HepG2 (cell line): Measurements from ENCODE around the gene GRK6. TPM values are rescaled to one million over a fixed set of nuclear protein-coding genes. Genes with fewer than 3 reads are reported as not detected.

Source experiments
- ATAC-seq: fragments of 200-7000 bp; cut with Tn5 transposase; 3 replicates; pipeline ENCODE4 v1.9.1; 2020; ENCODE audit warnings: mild to moderate bottlenecking, moderate library complexity
- BruUV-seq: library from RNA; stranded (reverse); fragments of 400-500 nt; replicated peaks from 2 replicates; lab custom pipeline; 2021; lab: Mats Ljungman, UMichigan
- CTCF ChIA-PET: fragments of 300-600 bp; formaldehyde crosslinking; extraction: SDS; loops from one replicate; lab custom pipeline; 2021; ENCODE audit warnings: low total read pairs, inconsistent platforms, low intra/inter-chr PET ratio; lab: Yijun Ruan, JAX
- POLR2A ChIA-PET: fragments of 350-600 bp; sonication (Branson Sonifier 250); formaldehyde crosslinking; loops from one replicate; lab custom pipeline; 2020; ENCODE audit warnings: antibody characterized with exemption, inconsistent platforms; lab: Yijun Ruan, JAX
- DNase-seq: peaks from one replicate; pipeline ENCODE4 v3.0.0-alpha.2; 2015; ENCODE audit warnings: low spot score
- FAIRE-seq: peaks from 3 replicates; lab custom pipeline; 2011; peaks lifted over from hg19 to GRCh38; lab: Jason Lieb, UNC
- H2AFZ ChIP-seq: one replicate; pipeline ENCODE4 v1.6.1; 2011; ENCODE audit warnings: low read length, inconsistent platforms
- H3K27ac ChIP-seq: fragments of 300-600 bp; 3 replicates; pipeline ENCODE4 v1.8.0; 2011; ENCODE audit warnings: mixed run types, mild to moderate bottlenecking, mixed read lengths, low read length, inconsistent platforms; ENCODE audit not compliant: insufficient read depth; ENCODE audit errors: extremely low read length
- H3K27me3 ChIP-seq, 2 experiments: fragments of 200-600 bp in 1 of 2; 2 replicates in 1 of 2; 3 replicates in 1 of 2; pipeline versions ENCODE4 v1.6.0 to v1.8.0; 2011; ENCODE audit warnings: low read length in 2 of 2, mild to moderate bottlenecking in 2 of 2, moderate library complexity in 2 of 2, inconsistent platforms in 1 of 2; ENCODE audit not compliant: insufficient read depth in 2 of 2, control insufficient read depth in 1 of 2
- H3K36me3 ChIP-seq, 2 experiments: fragments of 200-600 bp in 1 of 2; replicated peaks in 1 of 2; 2 replicates in 1 of 2; 3 replicates in 1 of 2; pipeline versions ENCODE4 v1.5.1 to v1.8.0; 2011; ENCODE audit warnings: low read length in 2 of 2, inconsistent platforms in 1 of 2; ENCODE audit not compliant: insufficient read depth in 2 of 2, control insufficient read depth in 1 of 2
- H3K4me1 ChIP-seq: 2 replicates; pipeline ENCODE4 v1.5.1; 2012; ENCODE audit warnings: low read length, inconsistent platforms; ENCODE audit not compliant: insufficient read depth
- H3K4me2 ChIP-seq: 2 replicates; pipeline ENCODE4 v1.6.0; 2011; ENCODE audit warnings: low read depth, low read length, inconsistent platforms
- H3K4me3 ChIP-seq, 3 experiments: fragments of 200-600 bp in 1 of 3; sonication (generic), shearing (Covaris generic) in 1 of 3; replicated peaks in 1 of 3; 2 replicates each; pipeline ENCODE4 v1.5.1; 2011 to 2016; ENCODE audit warnings: low read length in 3 of 3, inconsistent platforms in 2 of 3, low read depth in 2 of 3, mild to moderate bottlenecking in 2 of 3, control low read depth in 1 of 3, mixed read lengths in 1 of 3; ENCODE audit not compliant: insufficient read depth in 1 of 3
- H3K79me2 ChIP-seq: one replicate; pipeline ENCODE4 v1.6.1; 2011; ENCODE audit warnings: low read length, inconsistent platforms; ENCODE audit not compliant: insufficient read depth
- H3K9ac ChIP-seq: 2 replicates; pipeline ENCODE4 v1.6.0; 2011; ENCODE audit warnings: mild to moderate bottlenecking, low read depth, low read length, inconsistent platforms; ENCODE audit not compliant: insufficient read depth
- H3K9me3 ChIP-seq: 2 replicates; pipeline ENCODE4 v1.5.1; 2012; ENCODE audit warnings: mild to moderate bottlenecking, low read length
- H4K20me1 ChIP-seq: 2 replicates; pipeline ENCODE4 v1.6.0; 2011; ENCODE audit warnings: inconsistent platforms, mild to moderate bottlenecking, low read length, moderate library complexity; ENCODE audit not compliant: insufficient read depth
- ATF4 ChIP-seq, 2 experiments: fragments of 450-650 bp in 1 of 2; sonication (generic) in 1 of 2; formaldehyde crosslinking; IDR thresholded peaks; 2 replicates each; pipeline versions ENCODE4 v1.5.0 to v1.8.0; 2020 to 2022; ENCODE audit warnings: mild to moderate bottlenecking in 1 of 2, missing genetic modification reagents in 1 of 2
- FLYWCH1 ChIP-seq: sonication (generic); formaldehyde crosslinking; IDR thresholded peaks from 2 replicates; pipeline ENCODE4 v1.8.1; 2023; ENCODE audit warnings: mild to moderate bottlenecking, missing genetic modification reagents
- JUN ChIP-seq: sonication (generic); formaldehyde crosslinking; IDR thresholded peaks from 2 replicates; pipeline ENCODE4 v1.4.0; 2020; ENCODE audit warnings: mild to moderate bottlenecking, missing genetic modification reagents
- RCOR2 ChIP-seq: IDR thresholded peaks from 2 replicates; pipeline ENCODE4 v1.6.1; 2016; ENCODE audit warnings: missing biosample characterization, missing genetic modification reagents
- SIX4 ChIP-seq: sonication (generic); formaldehyde crosslinking; IDR thresholded peaks from 2 replicates; pipeline ENCODE4 v1.4.0; 2020; ENCODE audit warnings: missing genetic modification reagents
- TFAP4 ChIP-seq: sonication (generic); IDR thresholded peaks from 2 replicates; pipeline ENCODE4 v1.6.1; 2016; ENCODE audit warnings: low read depth, borderline replicate concordance
- TMF1 ChIP-seq: sonication (generic); formaldehyde crosslinking; IDR thresholded peaks from 2 replicates; pipeline ENCODE4 v1.8.1; 2022; ENCODE audit warnings: low read depth, missing genetic modification reagents
- ZMYM3 ChIP-seq: sonication (generic); formaldehyde crosslinking; IDR thresholded peaks from 2 replicates; pipeline ENCODE4 v1.5.1; 2020; ENCODE audit warnings: mild to moderate bottlenecking, missing genetic modification reagents
- ZNF251 ChIP-seq: sonication (generic); formaldehyde crosslinking; IDR thresholded peaks from 2 replicates; pipeline ENCODE4 v1.9.0; 2021; ENCODE audit warnings: mild to moderate bottlenecking, missing genetic modification reagents
- ZNF460 ChIP-seq: sonication (generic); formaldehyde crosslinking; IDR thresholded peaks from 2 replicates; pipeline ENCODE4 v1.5.1; 2020; ENCODE audit warnings: missing genetic modification reagents, mild to moderate bottlenecking, borderline replicate concordance
- ZNF503 ChIP-seq: sonication (generic); formaldehyde crosslinking; IDR thresholded peaks from 2 replicates; pipeline ENCODE4 v1.4.0; 2020; ENCODE audit warnings: missing genetic modification reagents
- ZNF766 ChIP-seq: sonication (generic); formaldehyde crosslinking; IDR thresholded peaks from 2 replicates; pipeline ENCODE4 v1.5.0; 2020; ENCODE audit warnings: missing genetic modification reagents, borderline replicate concordance
- WGBS: methylation state at CpG from one replicate; pipeline ENCODE4 v1.1.6; 2017; ENCODE audit warnings: low lambda C conversion rate; 5-methylcytosine and 5-hydroxymethylcytosine counted together
- in situ Hi-C: cut with HindIII; loops from 2 replicates; pipeline ENCODE4 v1.10.0; 2017; ENCODE audit warnings: low pct_unique_long_range_greater_than_20kb; ENCODE audit not compliant: extremely low pct_ligation_motif_present
- intact Hi-C: fragments of 100-400 bp; cut with micrococcal nuclease; formaldehyde crosslinking; loops from one replicate; pipeline ENCODE4 v1.10.0; 2022; ENCODE audit not compliant: unreplicated experiment
- polyA plus RNA-seq, 8 experiments: library from polyadenylated mRNA; depleted of rRNA in 3 of 8; stranded (reverse) in 7 of 8; unstranded in 1 of 8; fragments of >200 nt; fragmentation: Illumina TruSeq in 4 of 8; extraction: Trizol in 4 of 8; gene quantifications; 2 replicates each; pipeline versions ENCODE4 v1.2.1 to v1.2.3, GENCODE V29; 2011 to 2016; ENCODE audit warnings: low read depth in 4 of 8, missing spikeins in 1 of 8, mixed read lengths in 1 of 8; ENCODE audit not compliant: insufficient read depth in 1 of 8
- total RNA-seq, 5 experiments: library from RNA; depleted of rRNA; stranded (reverse); fragments of >200 nt; fragmentation: Illumina TruSeq; extraction: Trizol; gene quantifications; 2 replicates each; pipeline ENCODE4 v1.2.3, GENCODE V29; 2016; ENCODE audit warnings: low read depth in 1 of 5

Gene GRK6
- total and polyA plus RNA-seq, 2 of the 13 experiments (the other 11 are each of a cell fraction or from before 2014, with no cell fraction given) = 13.2 to 19.9 TPM

GRCh38 chr5:177421062-177421798 lies 5.2 kb upstream of the GRK6 start:
- H3K9me3 ChIP-seq = no peaks in the 10 kb centered on the region
- no peak for TF ChIP-seq SIX4 (CRISPR knock-in tag)
- no peak for TF ChIP-seq ZNF460 (CRISPR knock-in tag)
- no peak for TF ChIP-seq FLYWCH1 (CRISPR knock-in tag)
- TF ChIP-seq ZNF251 (CRISPR knock-in tag) = no peak
- TF ChIP-seq JUN (CRISPR knock-in tag) = no peak
- no peak for TF ChIP-seq ZNF766
- no peak overlapping the region for H3K4me2 ChIP-seq
- peaks cover 0 to 19% of the 10 kb centered on the region in 2 experiments; a peak in 2 of 5 replicates for H3K27me3 ChIP-seq
- ChIA-PET POLR2A (interaction anchor here (0.8 kb wide), 1 partner anchor 27 kb away, joined by 3 read pairs; no protein-coding TSS in a partner anchor), CTCF (no interaction called here)
- DNase-seq (no peak), ATAC-seq (no peak), FAIRE-seq (no peak)
- in situ Hi-C loops (no loop called here), intact Hi-C loops (no loop called here)
- 39% methylated on average over 6 of the region's 6 CpGs for WGBS
- no peak overlapping the region for H2AFZ ChIP-seq
- H3K27ac ChIP-seq = no peak overlapping the region
- no peak overlapping the region for H3K9ac ChIP-seq
- H3K79me2 ChIP-seq = no peaks in the 10 kb centered on the region
- no peaks in the 10 kb centered on the region for H4K20me1 ChIP-seq
- no peaks in the 10 kb centered on the region for H3K36me3 ChIP-seq
- BruUV-seq = no TSS peak
- no peak overlapping the region for H3K4me3 ChIP-seq
- H3K4me1 ChIP-seq = peaks cover 40% of the 10 kb centered on the region

- no peak for DNase-seq
- ChIA-PET POLR2A (interaction anchor here (0.6 to 0.9 kb wide), 3 partner anchors 13 to 45 kb away, joined by 3 to 5 read pairs (median 4); partner anchors contain the start of gene F12), CTCF (no interaction called here)
- H3K4me2 ChIP-seq = no peak overlapping the region
- FAIRE-seq = no peak
- H3K36me3 ChIP-seq = no peaks in the 10 kb centered on the region
- no TSS peak for BruUV-seq
- H4K20me1 ChIP-seq = no peaks in the 10 kb centered on the region
- WGBS = 14% methylated on average over 2 of the region's 2 CpGs
- no peak overlapping the region for H3K4me3 ChIP-seq
- H3K4me1 ChIP-seq = peaks cover 51% of the 10 kb centered on the region
- H3K79me2 ChIP-seq = peaks cover 14% of the 10 kb centered on the region
- ATAC-seq = no peak
- intact Hi-C loops = no loop called here
- no peak overlapping the region for H2AFZ ChIP-seq
- no peak overlapping the region for H3K9ac ChIP-seq
- H3K27ac ChIP-seq = no peak overlapping the region
- in situ Hi-C loops = no loop called here
- peaks cover 0 to 14% of the 10 kb centered on the region in 2 experiments; a peak in 2 of 5 replicates for H3K27me3 ChIP-seq
- H3K9me3 ChIP-seq = no peaks in the 10 kb centered on the region
- TF ChIP-seq ZMYM3 (CRISPR knock-in tag) (no peak), ATF4 (CRISPR knock-in tag; IDR thresholded peaks at IDR 0.05) (no peak), RCOR2 (no peak), TMF1 (no peak), TFAP4 (no peak), ZNF503 (no peak)
Measured at GRCh38 chr5:177423671-177424070, 2.8 kb upstream of the GRK6 start.
